ENCODE measurements around the gene CMPK2.
A peak's percentile ranks its signal among the peaks of the same experiment; 100 is the strongest.
"Not testable (repeated sequence)": the region's sequence is repeated elsewhere in the genome, so short reads cannot be mapped to it uniquely, and the experiment has no call there.

Gene CMPK2

DNA sequence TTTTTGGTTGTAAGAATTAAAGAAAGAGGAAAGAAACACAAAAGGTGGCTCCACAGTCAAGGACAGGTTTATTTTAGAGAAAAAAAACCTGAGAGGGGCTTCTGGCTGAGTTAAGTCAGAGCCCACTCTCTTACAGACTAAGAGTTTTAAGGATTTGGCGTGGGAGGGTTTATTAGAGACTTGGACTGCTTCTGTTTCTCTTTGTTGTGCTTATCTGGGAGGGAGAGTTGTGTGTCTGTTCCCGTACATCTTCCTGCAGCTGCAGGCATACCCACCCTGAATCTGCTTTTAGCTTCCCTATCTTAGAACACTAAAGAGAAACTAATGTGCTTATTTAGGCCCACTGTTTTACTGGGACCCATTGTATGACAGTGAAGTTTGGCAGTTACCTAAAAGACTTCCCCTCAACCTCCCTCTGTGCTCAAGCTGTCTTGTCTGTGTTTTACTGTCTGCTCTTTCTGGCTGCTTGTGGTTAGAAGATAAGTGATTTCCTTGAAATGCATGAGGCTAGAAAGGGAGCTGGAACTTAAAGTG, 14.6 kb upstream of the CMPK2 start:
- DNase-seq = no peak

DNA sequence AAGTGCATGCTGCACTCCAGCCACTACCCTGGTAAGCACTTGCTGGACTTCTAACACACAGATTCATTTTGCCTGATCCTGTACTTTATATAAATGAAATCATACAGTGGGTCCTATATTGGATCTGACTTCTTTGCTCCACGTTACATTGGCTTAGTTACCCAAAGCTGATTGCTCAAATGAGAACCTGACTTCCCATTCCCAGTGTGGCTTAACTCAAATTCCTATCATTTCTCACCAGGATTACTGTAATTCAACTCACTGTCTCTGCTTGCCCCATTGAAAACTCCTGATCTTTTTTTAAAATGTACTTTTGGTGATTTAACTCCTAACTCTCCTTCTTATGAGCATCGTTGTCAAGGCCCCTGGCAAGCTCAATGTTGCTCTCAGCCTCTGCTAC, 13.3 kb upstream of the CMPK2 start:
- no peak for DNase-seq

DNA sequence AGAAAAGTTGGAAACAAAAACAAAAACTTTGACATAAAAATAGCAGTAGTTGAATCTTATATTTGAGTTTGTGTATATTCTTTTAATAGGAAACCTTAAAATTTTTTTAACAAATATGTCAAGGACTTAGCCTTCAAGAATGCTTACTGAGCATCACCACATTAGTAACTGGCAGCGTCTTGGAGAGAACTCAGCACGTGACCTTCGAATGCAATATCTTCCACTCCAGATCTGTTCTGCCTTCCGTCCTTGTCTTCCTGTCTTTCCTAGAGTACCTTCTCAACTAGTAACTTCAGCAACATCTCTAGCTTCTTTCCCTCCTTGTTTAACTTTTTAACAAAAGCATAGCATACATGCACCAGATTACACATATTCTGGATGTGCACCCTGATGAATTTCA, 12.8 kb upstream of the CMPK2 start:
- DNase-seq = no peak

DNA sequence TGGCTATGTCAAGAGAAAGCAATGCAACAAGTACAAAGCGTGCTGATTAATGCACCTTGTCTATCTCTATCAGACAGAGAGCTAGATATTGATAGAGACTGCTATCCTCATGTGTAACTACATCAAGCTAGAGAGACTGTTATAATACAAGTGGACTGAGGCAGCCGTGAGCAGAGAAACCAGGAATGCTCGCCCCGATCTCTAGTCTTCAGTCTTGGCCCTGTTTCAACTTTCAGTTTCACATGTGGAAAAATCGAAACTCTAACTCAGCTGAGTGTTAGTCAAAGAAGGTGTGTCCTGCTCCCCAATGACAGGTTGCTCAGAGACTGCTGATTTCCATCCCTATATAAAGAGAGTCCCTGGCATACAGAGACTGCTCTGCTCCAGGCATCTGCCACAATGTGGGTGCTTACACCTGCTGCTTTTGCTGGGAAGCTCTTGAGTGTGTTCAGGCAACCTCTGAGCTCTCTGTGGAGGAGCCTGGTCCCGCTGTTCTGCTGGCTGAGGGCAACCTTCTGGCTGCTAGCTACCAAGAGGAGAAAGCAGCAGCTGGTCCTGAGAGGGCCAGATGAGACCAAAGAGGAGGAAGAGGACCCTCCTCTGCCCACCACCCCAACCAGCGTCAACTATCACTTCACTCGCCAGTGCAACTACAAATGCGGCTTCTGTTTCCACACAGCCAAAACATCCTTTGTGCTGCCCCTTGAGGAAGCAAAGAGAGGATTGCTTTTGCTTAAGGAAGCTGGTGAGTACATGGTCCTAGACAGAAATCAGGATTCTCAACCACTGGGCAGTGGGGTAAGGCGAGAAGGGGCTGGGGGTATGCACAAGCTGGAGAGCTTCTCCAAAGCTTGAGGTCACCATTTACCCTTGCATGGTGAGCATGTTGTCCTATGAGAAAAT, 11.9 kb upstream of the CMPK2 start, which contains the start of gene RSAD2:
Gene RSAD2 (plus strand): TSS at position 376 of the 903 bp plus-strand sequence. CDS start 24 bp downstream, at position 400.
- DNase-seq = no peak

DNA sequence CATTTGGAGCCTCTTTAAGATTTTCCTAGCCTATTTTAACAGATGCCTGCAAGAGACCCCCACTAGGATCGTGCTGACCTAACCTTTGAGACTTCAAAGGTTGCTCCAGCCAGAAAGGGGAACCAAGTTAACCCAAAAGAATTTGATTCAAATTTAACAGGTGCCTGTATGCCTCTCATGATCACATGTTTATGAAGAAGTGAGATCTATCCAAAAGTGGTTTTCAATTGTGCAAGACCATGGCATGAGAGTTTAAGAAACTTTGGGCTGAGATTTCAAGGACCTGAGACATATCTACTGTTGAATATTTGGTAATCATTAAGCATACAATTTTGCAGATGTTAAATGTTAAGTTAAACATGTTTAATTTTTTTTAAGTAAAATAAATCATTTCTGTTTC, 10.6 kb upstream of the CMPK2 start:
- no peak for DNase-seq

DNA sequence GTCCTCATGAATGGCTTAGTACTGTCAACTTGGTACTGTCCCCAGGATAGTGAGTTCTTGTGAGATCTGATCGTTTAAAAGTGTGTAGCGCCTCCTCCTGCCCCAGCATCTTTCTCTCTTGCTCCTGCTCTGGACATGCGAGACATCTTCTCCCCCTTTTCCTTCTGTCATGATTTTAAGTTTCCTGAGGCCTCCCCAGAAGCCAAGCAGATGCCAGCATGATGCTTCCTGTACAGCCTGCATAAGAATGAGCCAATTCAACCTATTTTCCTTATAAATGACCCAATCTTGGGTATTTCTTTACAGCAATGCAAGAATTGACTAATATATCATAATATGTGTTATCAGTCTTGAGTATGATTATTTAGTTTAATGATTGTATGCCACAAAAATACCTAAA, 8.3 kb upstream of the CMPK2 start:
- no peak for DNase-seq

DNA sequence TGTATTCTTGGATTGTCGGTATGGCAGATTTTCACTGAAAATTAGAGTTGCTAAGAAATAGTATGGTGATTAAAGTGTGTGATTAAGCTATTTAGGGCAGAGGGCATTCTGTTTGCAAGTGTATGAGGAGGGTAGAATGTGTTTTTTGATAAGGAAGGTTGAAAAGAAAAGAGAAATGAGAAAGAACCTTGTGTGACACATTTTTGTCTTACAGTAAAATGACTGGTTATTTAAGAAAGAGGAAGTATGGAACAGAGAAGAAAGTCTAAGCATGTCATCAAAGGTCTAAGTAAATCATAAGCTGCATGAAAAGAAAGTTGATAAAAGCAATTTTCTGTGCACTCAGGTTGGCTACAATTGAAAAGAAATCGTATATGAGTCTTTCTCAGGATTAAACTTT, 6.7 kb upstream of the CMPK2 start:
- DNase-seq = no peak

DNA sequence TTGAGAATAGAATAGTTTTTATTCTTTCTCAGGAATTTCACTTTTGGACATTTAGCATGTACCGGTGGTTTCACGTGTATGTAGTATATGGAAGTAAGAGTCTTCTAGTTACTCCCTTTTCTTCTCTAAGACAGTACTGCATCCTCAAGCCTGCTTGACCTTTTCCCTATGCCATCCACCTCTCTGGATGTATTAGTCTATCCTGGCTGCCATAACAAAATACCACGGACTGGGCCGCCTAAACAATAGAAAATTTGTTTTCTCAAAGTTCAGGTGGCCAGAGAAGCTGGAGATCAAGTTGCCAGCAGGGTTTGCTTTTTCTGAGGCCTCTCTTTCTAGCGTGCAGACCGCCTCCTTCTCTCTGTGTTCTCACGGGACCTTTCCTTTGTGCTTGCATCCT, 1.3 kb upstream of the CMPK2 start:
- DNase-seq = no peak

DNA sequence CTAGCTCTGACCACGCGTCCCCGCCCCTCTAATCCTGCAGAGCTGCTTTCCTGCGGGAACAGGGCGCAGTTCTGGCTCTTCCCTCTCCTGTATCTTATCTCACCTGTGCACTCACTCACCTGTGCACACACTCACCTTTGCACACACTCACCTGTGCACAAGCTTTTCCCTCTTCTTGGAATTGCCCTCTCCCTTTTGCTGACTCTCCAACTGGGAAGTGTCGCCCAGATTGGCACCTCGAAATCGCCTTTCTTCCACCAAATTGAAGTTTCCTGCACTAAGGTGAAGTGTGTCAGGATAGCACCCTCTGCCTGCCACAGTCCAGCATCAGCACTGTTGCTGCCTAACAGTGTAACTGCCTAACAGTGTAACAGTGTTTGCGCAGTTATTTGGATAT, 566 bp upstream of the CMPK2 start:
- DNase-seq = peak; percentile 55

DNA sequence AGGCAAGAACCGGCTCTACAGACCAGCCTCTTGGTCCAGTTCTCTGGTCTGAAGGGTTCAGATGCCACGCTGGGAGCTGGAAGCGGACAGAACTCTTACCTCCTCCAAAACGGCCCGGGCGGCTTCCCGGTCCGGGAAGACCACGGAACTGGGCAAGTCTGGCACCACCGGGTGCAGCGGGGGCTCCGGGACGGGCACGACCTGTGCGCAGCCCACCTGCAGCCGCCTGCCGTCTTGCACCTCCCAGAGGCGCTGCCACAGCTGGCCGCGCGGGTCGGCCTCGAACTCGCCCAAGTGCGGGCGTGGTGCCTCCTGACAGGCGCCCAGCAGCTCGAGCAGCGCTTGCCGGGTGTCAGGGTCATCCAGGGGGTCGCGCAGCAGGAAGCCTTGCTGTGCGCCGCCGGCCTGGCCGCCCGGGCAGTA, 773 bp downstream of the CMPK2 start:
- no peak for DNase-seq

DNA sequence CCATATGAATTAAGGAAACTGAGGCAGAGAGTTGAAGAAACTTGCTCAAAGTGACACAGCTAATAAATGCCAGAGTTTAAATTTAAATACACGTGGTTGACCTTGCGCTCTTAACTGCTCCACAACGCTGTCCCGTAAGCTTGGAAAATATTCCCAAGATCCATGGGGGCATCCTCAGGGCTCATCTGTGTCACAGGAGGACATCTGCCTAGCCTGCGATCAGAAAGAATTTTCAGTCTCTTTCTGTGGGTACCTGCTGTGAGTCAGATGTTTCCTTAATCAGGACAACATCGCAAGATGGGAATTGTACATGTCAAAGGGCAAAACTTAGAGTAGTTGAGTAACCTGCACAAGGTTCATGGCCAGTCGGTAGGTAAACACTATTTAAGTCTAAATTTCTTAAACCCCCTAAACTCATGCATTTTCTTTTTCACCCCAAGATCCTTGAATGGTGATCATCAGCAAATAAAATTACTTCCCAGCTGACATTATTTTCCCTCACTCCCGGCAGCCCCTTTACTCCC, 1.4 kb downstream of the CMPK2 start:
- no peak for DNase-seq

DNA sequence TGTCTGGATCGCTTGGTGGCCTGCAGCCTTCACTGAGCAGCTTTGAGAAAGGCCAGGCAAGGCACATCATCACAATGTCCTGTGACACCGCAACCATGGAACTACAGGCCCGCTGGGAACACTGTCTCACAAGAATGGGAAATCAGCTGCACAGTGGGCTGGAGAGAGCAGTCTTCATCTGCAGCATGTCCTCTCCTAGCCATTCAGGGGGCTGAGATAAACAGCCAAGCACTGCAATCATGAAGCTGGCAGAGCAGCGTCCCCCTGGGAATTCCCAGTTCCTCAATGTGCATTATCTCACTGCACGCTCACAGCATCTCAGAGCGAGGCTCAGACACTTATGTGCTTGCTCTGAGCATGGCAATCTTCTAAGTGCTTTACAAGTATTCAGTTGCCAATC, 1.9 kb downstream of the CMPK2 start:
- peak; percentile 21 for DNase-seq

DNA sequence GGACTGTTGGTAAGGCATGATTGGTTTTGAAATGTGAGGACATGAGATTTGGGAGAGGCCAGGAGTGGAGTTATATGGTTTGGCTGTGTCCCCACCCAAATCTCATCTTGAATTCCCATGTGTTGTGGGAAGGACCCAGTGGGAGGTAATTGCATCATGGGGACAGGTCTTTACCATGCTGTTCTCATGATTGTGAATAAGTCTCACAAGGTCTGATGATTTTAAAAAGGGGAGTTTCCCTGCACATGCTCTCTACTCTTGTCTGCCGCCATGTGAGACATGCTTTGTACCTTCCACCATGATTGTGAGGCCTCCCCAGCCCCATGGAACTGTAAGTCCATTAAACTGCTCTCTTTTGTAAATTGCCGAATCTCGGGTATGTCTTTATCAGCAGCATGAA, 5.4 kb downstream of the CMPK2 start:
- DNase-seq = no peak

DNA sequence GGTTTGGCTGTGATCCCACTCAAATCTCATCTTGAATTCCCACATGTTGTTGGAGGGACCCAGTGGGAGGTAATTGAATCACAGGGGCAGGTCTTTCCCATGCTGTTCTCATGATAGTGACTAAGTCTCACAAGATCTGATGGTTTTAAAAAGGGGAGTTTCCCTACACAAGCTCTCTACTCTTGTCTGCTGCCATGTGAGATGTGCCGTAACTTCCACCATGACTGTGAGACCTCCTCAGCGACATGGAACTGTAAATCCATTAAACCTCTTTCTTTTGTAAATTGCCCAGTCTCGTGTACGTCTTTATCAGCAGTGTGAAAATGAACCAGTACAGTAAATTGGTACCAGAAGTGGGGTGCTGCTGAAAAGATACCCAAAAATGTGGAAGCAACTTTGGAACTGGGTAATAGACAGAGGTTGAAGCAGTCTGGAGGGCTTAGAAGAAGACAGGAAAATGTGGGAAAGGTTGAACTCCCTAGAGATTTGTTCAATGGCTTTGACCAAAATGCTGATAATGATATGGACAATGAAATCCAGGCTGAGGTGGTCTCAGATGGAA, 7.2 kb downstream of the CMPK2 start:
- DNase-seq = not testable (repeated sequence)

DNA sequence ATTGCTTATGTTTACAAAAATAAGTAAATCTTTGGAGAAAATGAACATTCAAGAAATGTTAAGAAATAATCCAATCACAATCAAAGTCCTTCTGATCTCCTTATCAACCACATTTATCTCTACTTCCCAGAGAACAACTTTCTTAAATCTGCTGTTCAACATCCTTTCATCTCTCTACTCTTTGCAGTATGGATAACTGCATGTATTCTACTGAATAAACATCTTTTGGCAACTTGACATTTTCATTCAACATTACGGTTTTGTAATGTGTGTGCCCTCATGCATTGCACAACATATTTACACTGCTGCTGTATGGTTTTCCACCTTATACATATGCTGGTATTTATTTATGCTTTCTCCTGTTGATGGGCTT, 9.2 kb downstream of the CMPK2 start:
- DNase-seq = no peak

DNA sequence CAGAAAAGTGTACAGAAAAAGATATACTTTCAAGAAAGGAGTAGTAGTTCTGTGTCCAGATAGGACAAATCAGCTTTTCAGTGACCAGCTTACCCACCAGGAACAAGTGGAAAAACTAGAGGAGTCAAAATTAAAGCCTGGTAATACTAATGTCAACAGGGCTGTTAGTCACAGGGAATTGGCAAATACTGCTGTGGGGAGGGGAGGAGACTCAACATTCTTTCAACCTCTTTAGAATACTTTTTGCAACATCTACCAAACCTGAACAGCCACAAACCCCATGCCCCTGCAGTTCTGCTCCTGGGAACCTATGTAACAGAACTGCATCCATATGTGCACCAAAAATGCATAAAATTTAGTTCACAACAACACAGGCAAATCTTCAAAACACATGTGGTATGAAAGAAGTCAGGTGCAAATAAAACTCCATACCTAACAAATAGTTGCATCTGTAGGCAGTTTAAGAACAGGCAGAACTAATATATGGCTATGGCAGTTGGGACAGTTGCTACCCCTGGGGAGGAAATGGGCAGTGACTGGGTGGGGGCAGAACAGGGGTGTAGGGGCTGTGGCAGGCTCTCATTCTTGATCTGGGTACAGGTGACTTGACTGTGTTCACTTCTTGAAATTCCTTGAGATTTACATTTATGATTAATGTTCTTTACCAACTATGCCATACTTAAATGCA, 9.7 kb downstream of the CMPK2 start:
- DNase-seq = no peak

DNA sequence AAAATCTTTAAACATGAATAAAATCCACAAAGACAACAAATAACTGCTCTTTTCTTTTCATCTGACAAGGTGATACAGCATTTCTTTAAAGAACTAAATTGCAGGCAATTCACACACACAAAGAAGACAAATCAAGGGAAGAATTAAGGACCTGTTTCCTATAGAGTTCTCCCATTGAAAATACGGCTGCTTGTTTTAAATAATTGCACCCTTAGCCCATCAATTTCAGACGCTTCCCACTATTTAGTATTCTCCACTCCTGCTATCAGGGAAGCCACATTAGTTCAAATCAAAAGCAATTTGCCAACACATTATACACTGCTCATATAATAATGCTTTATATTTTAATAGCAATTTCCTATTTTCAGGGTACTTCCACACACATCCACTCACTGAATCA, 11.3 kb downstream of the CMPK2 start:
- DNase-seq = no peak

DNA sequence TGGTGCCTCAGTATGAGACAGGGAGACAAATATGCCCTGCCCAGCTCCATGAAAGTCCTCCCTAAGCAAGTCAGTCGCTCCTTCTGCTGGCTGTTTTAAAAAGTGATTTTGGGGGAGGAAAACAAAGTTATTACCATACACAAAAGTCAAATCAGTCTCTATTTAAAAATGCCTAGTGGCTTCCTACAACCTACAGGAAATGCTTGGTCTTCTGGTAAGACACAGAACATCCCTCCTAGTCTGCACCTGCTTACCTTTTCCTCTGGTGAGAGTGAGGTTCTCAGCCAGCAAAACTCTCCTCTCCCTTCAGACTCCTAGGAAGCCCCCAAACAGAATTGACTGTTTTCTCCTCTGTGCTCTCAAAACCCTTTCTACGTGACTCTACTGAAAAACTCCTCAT, 13.5 kb downstream of the CMPK2 start:
- no peak for DNase-seq

DNA sequence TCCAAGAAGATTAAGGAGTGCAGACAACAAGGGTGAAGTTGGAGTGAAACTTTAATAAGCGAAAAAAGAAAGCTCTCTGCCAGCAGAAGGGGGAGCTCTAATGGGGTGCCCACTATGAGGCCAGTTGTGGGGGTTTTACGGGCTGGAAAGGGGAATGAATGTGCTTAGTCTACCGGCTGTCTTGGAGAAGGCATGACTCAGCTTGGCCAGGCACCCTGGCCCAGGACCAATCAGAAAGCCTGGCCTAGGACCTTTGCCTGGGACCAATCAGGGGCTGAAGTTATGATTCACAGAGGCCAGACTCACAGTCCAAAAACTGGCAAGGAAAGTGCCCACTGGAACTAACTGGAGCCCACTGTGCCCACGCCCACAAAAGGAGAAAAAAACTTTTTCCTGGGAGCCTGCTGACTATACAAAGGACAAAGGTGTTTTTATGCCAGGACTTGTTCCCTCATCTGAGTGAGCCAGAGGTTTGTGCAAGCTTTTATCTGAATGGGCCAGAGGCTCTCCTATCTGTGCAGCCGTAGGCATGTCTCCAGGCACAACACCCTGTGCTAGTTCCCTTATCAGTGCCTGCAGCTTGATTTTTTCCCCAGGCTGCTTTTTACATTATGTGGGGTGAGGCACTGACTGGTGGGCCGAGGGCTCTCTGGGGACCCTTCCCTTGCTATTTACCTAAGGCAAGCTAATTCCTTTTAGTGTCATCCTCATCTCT, 18.6 kb downstream of the CMPK2 start:
- DNase-seq = no peak

DNA sequence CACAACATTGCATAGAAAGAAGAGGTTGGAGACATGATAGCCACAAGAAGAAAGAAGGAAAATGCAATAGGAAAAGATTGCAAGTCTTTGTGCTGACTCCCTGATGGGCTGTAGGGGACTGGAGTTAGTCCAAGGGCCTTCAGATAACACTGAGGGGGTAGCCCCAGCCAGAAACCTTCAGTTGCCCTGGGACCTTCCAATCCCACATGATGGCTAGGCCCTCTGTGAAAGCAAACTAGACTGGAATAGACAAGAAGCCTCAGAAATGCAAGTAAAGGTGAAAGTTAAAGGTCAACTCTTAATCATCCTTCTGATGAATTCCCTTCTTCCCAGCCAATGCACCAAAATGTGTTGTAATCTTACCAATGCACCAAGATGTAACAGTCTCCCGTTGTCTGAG, 19.2 kb downstream of the CMPK2 start:
- DNase-seq = no peak

DNA sequence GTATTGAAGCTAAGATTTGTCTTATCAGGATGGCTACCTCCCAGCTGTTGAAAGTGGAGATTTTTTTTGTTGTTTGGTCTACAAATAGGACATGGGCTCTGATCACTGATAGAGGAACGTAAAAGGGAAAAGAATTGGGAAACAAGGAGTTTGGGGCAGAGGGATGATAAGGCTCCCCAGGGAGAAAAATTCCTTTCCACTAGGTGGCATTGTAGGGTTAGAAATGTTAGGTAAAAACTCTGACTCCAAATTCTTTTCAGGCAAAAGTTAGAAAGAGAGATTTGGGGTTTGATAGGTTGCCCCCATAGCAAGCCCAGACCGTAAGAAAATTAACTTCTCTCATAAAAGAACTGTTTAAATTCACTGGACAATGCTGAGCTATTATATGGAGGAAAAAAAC, 19.8 kb downstream of the CMPK2 start:
- no peak for DNase-seq

DNA sequence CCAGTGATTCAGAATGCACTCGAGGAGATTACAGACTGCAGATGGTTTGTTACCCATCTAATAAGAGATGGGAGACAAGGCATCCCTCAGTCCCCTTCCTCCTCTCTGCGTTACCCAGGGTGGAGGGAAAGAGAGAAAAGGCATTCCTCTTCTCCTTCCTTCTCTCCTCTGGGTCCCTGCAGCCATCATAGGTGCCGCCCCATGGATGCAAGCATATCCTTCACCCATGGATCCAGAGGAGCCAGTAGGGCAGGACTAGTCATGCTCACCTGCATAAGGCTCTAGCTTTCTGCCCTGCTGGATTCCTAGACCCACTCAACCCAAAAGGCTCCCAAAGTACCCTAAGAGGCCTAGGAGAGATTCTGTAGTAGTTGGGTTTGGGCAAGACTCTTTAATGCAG, 20.4 kb downstream of the CMPK2 start:
- DNase-seq = no peak

Data from right hindlimb (tissue), 1 donor.